ENCODE results near the gene REV1.

The REV1 gene

DNA sequence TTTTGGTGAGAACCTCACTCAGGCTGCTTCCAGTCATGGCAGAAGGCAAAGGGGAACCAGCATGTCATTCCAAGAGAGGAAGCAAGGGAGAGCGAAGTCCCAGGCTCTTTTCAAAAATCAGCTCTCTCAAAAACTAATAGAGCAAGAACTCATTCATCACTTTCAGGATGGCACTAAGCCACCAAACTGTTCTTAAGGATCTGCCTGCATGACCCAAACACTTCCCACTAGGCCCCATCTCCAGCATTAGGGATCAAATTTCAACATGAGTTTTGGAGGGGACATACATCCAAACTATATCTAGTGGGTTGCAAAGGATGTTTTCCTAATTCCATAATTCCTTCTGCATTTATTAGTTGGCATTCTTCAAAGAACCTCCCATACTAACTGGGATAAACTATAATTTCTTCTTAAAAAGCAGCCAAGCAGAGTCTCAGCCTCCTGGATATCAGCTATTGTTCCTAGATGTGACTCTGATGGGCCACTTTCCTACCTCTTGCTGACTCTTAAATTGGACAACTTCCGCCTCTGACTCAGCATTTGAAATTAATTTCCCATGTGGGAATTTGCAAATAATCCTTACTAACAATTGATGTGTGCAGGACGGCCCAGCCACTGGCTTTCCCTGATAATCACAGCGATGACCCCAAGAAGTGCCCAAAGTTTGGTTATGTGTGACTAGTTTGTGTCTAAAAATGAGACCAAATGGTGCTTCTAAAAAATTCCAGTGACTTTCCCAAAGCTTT, 5.5 kb upstream of the REV1 start:
- DNase-seq: no peak
- ChIA-PET POLR2A (no interaction called here), CTCF (no interaction called here)
- Histone ChIP-seq H3K4me3 (ENCODE audit: control insufficient read depth in 1 of 7, extremely low read depth in 1 of 7, insufficient read depth in 4 of 7, low read depth in 2 of 7, low read length in 6 of 7) (no peak overlapping the region), H3K9me3 (ENCODE audit: control extremely low read depth in 1 of 5, control insufficient read depth in 4 of 5, insufficient read depth in 2 of 5, low read depth in 1 of 5, low read length in 4 of 5) (no peaks in the 10 kb centered on the region), H3K27me3 (replicated peaks in 2 of 5; ENCODE audit: control insufficient read depth in 4 of 5, insufficient read depth in 5 of 5, low read length in 4 of 5) (no peaks in the 10 kb centered on the region), H3K27ac (ENCODE audit: insufficient read depth in 1 of 2, low read depth in 1 of 2, low read length in 2 of 2, poor library complexity in 1 of 2, severe bottlenecking in 2 of 2) (no peak overlapping the region), H3K36me3 (ENCODE audit: control insufficient read depth in 4 of 4, insufficient read depth in 4 of 4, low read length in 3 of 4) (no peaks in the 10 kb centered on the region), H3K4me1 (ENCODE audit: control extremely low read depth in 1 of 4, control insufficient read depth in 4 of 4, insufficient read depth in 4 of 4, low read length in 3 of 4) (peaks cover 4 to 7% (median 6%) of the 10 kb centered on the region in 4 experiments)
- WGBS (ENCODE audit: insufficient coverage): 100% methylated on average over 3 of the region's 4 CpGs

DNA sequence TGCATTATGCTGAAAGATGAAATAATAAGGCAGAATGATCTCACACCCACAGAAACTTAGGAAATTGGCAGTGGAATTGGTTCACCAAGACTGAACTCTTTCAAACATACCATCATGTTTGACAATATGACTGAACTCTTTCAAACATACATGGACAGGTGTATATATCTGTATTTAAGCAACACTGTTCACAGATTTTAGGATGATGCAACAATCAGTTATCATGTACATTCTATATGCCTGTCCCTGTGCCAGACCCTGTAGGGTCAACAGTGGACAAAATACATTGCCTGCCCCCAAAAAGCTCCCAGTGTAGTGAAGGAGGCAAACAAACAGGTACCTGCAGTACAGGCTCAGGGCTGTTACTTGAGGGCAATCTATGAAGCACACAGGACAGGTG, 2.9 kb upstream of the REV1 start:
- H3K4me3 ChIP-seq (ENCODE audit: control insufficient read depth in 1 of 7, extremely low read depth in 1 of 7, insufficient read depth in 4 of 7, low read depth in 2 of 7, low read length in 6 of 7): no peak overlapping the region
- no peaks in the 10 kb centered on the region for H3K9me3 ChIP-seq (ENCODE audit: control extremely low read depth in 1 of 5, control insufficient read depth in 4 of 5, insufficient read depth in 2 of 5, low read depth in 1 of 5, low read length in 4 of 5)
- POLR2A ChIA-PET: no interaction called here
- no peaks in the 10 kb centered on the region for H3K27me3 ChIP-seq (replicated peaks in 2 of 5; ENCODE audit: control insufficient read depth in 4 of 5, insufficient read depth in 5 of 5, low read length in 4 of 5)
- CTCF ChIA-PET: no interaction called here
- no peaks in the 10 kb centered on the region for H3K36me3 ChIP-seq (ENCODE audit: control insufficient read depth in 4 of 4, insufficient read depth in 4 of 4, low read length in 3 of 4)
- peaks cover 4 to 18% (median 13%) of the 10 kb centered on the region in 4 experiments for H3K4me1 ChIP-seq (ENCODE audit: control extremely low read depth in 1 of 4, control insufficient read depth in 4 of 4, insufficient read depth in 4 of 4, low read length in 3 of 4)
- H3K27ac ChIP-seq (ENCODE audit: insufficient read depth in 1 of 2, low read depth in 1 of 2, low read length in 2 of 2, poor library complexity in 1 of 2, severe bottlenecking in 2 of 2): no peak overlapping the region
- DNase-seq: no peak

DNA sequence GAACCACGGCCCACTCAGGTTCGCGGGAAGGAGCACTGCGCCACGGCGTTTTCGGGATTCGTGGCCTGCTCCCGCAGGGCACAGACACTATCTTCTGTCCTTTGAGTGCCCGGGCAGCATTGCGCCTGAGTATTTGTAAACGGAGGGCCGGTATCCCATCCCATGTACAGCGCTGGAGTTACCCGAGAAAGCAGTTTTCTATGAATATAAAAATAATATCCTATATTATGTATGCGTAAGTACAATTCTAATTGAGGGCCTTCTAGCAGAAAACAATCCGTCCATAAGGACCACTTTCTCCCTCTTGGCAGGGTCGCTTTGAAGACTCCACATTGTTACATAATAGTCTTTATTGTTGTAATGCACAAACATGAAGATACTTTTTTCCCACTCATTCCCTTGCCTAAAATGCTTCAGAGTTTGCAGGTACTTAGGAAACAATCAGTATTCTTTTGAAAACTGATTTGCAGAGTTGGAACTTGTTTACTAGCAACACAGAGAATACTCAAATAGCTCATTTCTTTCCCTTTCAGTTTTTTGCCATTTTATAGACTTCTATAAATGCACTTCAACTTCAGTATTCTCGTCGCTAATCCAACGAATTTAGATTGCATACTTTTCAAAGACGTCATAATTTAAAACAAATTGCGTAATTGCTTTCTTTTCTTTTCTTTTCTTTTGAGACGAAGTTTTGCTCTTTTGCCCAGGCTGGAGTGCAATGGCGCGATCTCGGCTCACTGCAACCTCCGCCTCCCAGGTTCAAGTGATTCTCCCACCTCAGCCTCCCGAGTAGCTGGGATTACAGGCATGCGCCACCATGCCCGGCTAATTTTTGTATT, 1.0 kb upstream of the REV1 start:
- POLR2A ChIA-PET: no interaction called here

DNA sequence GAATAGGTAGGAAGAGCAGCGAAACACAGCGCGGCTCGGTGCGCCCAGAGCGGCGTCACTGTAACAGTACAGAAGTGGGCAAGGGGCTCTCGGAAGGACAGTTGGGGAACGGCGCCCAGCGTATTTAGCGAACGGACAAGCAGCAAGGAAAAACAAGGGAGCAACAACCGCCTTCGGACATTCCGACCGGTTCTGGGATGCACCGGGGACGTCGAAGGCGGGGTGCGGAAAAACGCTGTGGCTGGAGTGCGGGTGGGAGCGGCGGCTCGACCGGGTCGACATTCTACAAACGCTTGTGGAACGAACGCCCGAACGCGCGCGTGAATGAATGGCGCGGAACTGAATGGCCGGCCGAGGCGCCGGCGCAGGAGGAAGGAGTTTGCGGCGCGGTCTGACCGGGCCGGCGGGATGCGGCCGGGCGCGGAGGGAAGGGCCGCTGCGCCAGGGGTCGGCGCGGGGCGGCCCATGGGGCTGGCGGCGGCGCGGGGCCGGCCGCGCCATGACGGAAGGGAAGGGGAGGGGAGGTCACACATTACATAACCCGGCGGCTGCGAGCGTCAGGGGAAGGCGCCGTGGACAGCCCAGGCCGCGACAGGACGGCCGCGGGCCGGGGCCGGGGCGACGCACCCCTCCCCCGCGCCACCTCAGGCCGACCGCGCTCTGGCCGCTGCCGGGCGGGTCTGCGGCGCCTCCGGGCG, 605 bp downstream of the REV1 start:
- Histone ChIP-seq H3K36me3 (ENCODE audit: control insufficient read depth in 4 of 4, insufficient read depth in 4 of 4, low read length in 3 of 4) (peaks cover 0 to 3% (median 1%) of the 10 kb centered on the region in 4 experiments), H3K4me3 (ENCODE audit: control insufficient read depth in 1 of 7, extremely low read depth in 1 of 7, insufficient read depth in 4 of 7, low read depth in 2 of 7, low read length in 6 of 7) (peak overlapping the region; percentile 73 to 95 (median 92)), H3K9me3 (ENCODE audit: control extremely low read depth in 1 of 5, control insufficient read depth in 4 of 5, insufficient read depth in 2 of 5, low read depth in 1 of 5, low read length in 4 of 5) (no peaks in the 10 kb centered on the region), H3K27me3 (replicated peaks in 2 of 5; ENCODE audit: control insufficient read depth in 4 of 5, insufficient read depth in 5 of 5, low read length in 4 of 5) (no peaks in the 10 kb centered on the region), H3K27ac (ENCODE audit: insufficient read depth in 1 of 2, low read depth in 1 of 2, low read length in 2 of 2, poor library complexity in 1 of 2, severe bottlenecking in 2 of 2) (peak overlapping the region; percentile 62 to 89), H3K4me1 (ENCODE audit: control extremely low read depth in 1 of 4, control insufficient read depth in 4 of 4, insufficient read depth in 4 of 4, low read length in 3 of 4) (peaks cover 4 to 29% (median 20%) of the 10 kb centered on the region in 4 experiments)
- ChIA-PET POLR2A (no interaction called here), CTCF (no interaction called here)
- peak; percentile 41 to 78 (median 74) for DNase-seq
- 0% methylated on average over 57 of the region's 95 CpGs for WGBS (ENCODE audit: insufficient coverage)

More for the DNA sequence above, 1.0 kb upstream of the REV1 start:
- DNase-seq: no peak
- CTCF ChIA-PET: interaction anchor here (0.8 to 2.3 kb wide), 4 partner anchors 9 to 51 kb away, joined by 3 to 13 read pairs (median 3); no protein-coding TSS in a partner anchor
- Histone ChIP-seq H3K27me3 (replicated peaks in 2 of 5; ENCODE audit: control insufficient read depth in 4 of 5, insufficient read depth in 5 of 5, low read length in 4 of 5) (no peaks in the 10 kb centered on the region), H3K4me3 (ENCODE audit: control insufficient read depth in 1 of 7, extremely low read depth in 1 of 7, insufficient read depth in 4 of 7, low read depth in 2 of 7, low read length in 6 of 7) (peak overlapping the region; percentile 73 to 95 (median 92)), H3K4me1 (ENCODE audit: control extremely low read depth in 1 of 4, control insufficient read depth in 4 of 4, insufficient read depth in 4 of 4, low read length in 3 of 4) (peaks cover 4 to 26% (median 20%) of the 10 kb centered on the region in 4 experiments), H3K27ac (ENCODE audit: insufficient read depth in 1 of 2, low read depth in 1 of 2, low read length in 2 of 2, poor library complexity in 1 of 2, severe bottlenecking in 2 of 2) (peak overlapping the region; percentile 40 to 85), H3K9me3 (ENCODE audit: control extremely low read depth in 1 of 5, control insufficient read depth in 4 of 5, insufficient read depth in 2 of 5, low read depth in 1 of 5, low read length in 4 of 5) (no peaks in the 10 kb centered on the region), H3K36me3 (ENCODE audit: control insufficient read depth in 4 of 4, insufficient read depth in 4 of 4, low read length in 3 of 4) (peaks cover 0 to 3% (median under 1%) of the 10 kb centered on the region in 4 experiments)
- WGBS (ENCODE audit: insufficient coverage): 17% methylated on average over 11 of the region's 31 CpGs

DNA sequence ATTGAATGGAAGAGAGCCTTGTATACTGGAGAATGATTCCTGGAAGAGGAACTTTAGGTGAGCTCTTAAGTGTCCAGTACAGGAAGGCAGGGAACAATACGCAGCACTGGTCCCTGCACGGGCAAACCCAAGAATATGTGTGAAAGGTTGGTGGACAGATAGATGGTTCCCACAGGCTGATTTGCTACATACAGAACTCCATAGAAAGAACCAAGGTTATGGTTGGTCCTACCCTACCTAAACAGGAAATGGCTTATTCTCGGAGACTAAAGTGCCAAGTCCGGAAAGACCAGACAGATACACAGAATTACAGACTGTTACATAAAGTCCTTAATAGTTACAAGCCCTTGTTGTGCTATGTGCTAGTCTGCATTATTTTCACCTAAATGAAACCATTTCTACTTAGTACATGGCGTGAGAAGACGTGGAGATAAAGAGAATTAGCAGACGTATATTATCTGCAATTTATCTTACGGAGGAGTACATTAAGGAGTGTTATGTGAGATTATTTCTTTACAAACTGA, 1.2 kb downstream of the REV1 start:
- CTCF ChIA-PET: no interaction called here
- POLR2A ChIA-PET: no interaction called here
- H3K27ac ChIP-seq (ENCODE audit: insufficient read depth in 1 of 2, low read depth in 1 of 2, low read length in 2 of 2, poor library complexity in 1 of 2, severe bottlenecking in 2 of 2): peak overlapping the region; percentile 62 to 89
- WGBS (ENCODE audit: insufficient coverage): 0% methylated on average over 5 of the region's 8 CpGs
- H3K9me3 ChIP-seq (ENCODE audit: control extremely low read depth in 1 of 5, control insufficient read depth in 4 of 5, insufficient read depth in 2 of 5, low read depth in 1 of 5, low read length in 4 of 5): no peaks in the 10 kb centered on the region
- peaks cover 0 to 3% (median 1%) of the 10 kb centered on the region in 4 experiments for H3K36me3 ChIP-seq (ENCODE audit: control insufficient read depth in 4 of 4, insufficient read depth in 4 of 4, low read length in 3 of 4)
- peak overlapping the region; percentile 73 to 95 (median 92) for H3K4me3 ChIP-seq (ENCODE audit: control insufficient read depth in 1 of 7, extremely low read depth in 1 of 7, insufficient read depth in 4 of 7, low read depth in 2 of 7, low read length in 6 of 7)
- DNase-seq: peak in 2 of 3 donors; percentile 33 to 44
- H3K27me3 ChIP-seq (replicated peaks in 2 of 5; ENCODE audit: control insufficient read depth in 4 of 5, insufficient read depth in 5 of 5, low read length in 4 of 5): no peaks in the 10 kb centered on the region
- H3K4me1 ChIP-seq (ENCODE audit: control extremely low read depth in 1 of 4, control insufficient read depth in 4 of 4, insufficient read depth in 4 of 4, low read length in 3 of 4): peaks cover 4 to 29% (median 20%) of the 10 kb centered on the region in 4 experiments

- peak overlapping the region in 2 of 7 experiments; percentile 87 to 95 for H3K4me3 ChIP-seq (ENCODE audit: control insufficient read depth in 1 of 7, extremely low read depth in 1 of 7, insufficient read depth in 4 of 7, low read depth in 2 of 7, low read length in 6 of 7)
- no peak overlapping the region for H3K27ac ChIP-seq (ENCODE audit: insufficient read depth in 1 of 2, low read depth in 1 of 2, low read length in 2 of 2, poor library complexity in 1 of 2, severe bottlenecking in 2 of 2)
- POLR2A ChIA-PET: no interaction called here
- 67% methylated on average over 1 of the region's 4 CpGs for WGBS (ENCODE audit: insufficient coverage)
- no peak for DNase-seq
- peaks cover 0 to 3% (median 1%) of the 10 kb centered on the region in 4 experiments for H3K36me3 ChIP-seq (ENCODE audit: control insufficient read depth in 4 of 4, insufficient read depth in 4 of 4, low read length in 3 of 4)
- no peaks in the 10 kb centered on the region for H3K9me3 ChIP-seq (ENCODE audit: control extremely low read depth in 1 of 5, control insufficient read depth in 4 of 5, insufficient read depth in 2 of 5, low read depth in 1 of 5, low read length in 4 of 5)
- peaks cover 4 to 29% (median 20%) of the 10 kb centered on the region in 4 experiments for H3K4me1 ChIP-seq (ENCODE audit: control extremely low read depth in 1 of 4, control insufficient read depth in 4 of 4, insufficient read depth in 4 of 4, low read length in 3 of 4)
- CTCF ChIA-PET: interaction anchor here (1.6 kb wide), 1 partner anchor 54 kb away, joined by 3 read pairs; no protein-coding TSS in a partner anchor
- H3K27me3 ChIP-seq (replicated peaks in 2 of 5; ENCODE audit: control insufficient read depth in 4 of 5, insufficient read depth in 5 of 5, low read length in 4 of 5): no peaks in the 10 kb centered on the region
These were observed 1.9 kb downstream of the REV1 start for GRCh38 chr2:99487906-99488305.

Measured in common myeloid progenitor, CD34-positive (primary cell).